ENCODE data around the gene PIGK.

DNA sequence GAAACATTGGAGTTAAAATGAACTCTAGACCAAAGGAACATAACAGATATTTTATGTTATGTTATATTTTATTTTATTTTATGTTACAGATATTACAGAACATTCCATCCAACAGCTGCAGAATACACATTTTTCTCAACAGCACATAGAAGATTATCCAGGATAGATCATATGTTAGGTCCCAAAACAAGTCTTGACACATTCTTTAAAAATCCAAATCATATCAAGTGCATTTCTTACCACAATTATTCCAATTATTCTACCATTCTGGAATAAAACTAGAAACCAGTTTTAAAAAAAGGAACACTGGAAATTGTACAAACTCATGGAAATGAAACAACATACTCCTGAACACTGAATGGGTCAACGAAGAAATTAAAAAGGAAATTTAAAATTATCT lies 30.9 kb upstream of the PIGK start:
- TF ChIP-seq CTCF (IDR thresholded peaks at IDR 0.05) (no peak), POLR2A (IDR thresholded peaks at IDR 0.05) (no peak)
